Activated CD4-positive, alpha-beta memory T cell treated with anti-CD3 and anti-CD28 coated beads for 36 hours (primary cell): ENCODE data around the gene SMCHD1. TPM values are rescaled to one million over a fixed set of nuclear protein-coding genes. Genes with fewer than 3 reads are reported as not detected.

Experiments used
- CTCF ChIA-PET: fragments of 350-600 bp; sonication (Branson Sonifier 250); formaldehyde crosslinking; loops from one replicate; lab custom pipeline; 2021; ENCODE audit warnings: antibody characterized with exemption, inconsistent platforms; lab: Charles Lee
- POLR2A ChIA-PET: fragments of 350-600 bp; sonication (Branson Sonifier 250); formaldehyde crosslinking; loops from one replicate; lab custom pipeline; 2021; ENCODE audit warnings: antibody characterized with exemption; lab: Charles Lee
- DNase-seq: peaks from one replicate; pipeline ENCODE4 v3.0.0-alpha.2; 2020
- H3K27ac Mint-ChIP-seq: one replicate; pipeline ENCODE4 v1.8.0; 2021; ENCODE audit warnings: mixed read lengths
- H3K27me3 Mint-ChIP-seq: one replicate; pipeline ENCODE4 v1.8.0; 2021; ENCODE audit warnings: mixed read lengths
- H3K36me3 Mint-ChIP-seq: one replicate; pipeline ENCODE4 v1.8.0; 2021; ENCODE audit warnings: mixed read lengths
- H3K4me1 Mint-ChIP-seq: one replicate; pipeline ENCODE4 v1.8.0; 2021; ENCODE audit warnings: low read depth, mixed read lengths
- H3K4me3 Mint-ChIP-seq: one replicate; pipeline ENCODE4 v1.8.0; 2021; ENCODE audit warnings: mild to moderate bottlenecking, mixed read lengths
- H3K9me3 Mint-ChIP-seq: one replicate; pipeline ENCODE4 v1.8.0; 2021; ENCODE audit warnings: mixed read lengths
- intact Hi-C: fragments of 100-400 bp; cut with micrococcal nuclease; formaldehyde crosslinking; loops from one replicate; pipeline ENCODE4 v1.15.1; 2023
- total RNA-seq, 2 experiments: library from RNA; stranded (reverse); gene quantifications; one replicate each; pipeline ENCODE4 v1.2.3, GENCODE V29; 2021

SMCHD1 gene
- 10 to 100 TPM; 86.0 to 94.5 TPM for total RNA-seq

GRCh38 chr18:2655178-2655953 is at the start of gene SMCHD1:
Gene SMCHD1 (plus strand): TSS chr18:2655726. CDS start chr18:2656076, 350 bp downstream.
- peak; percentile 94 for DNase-seq
- Mint-ChIP-seq H3K27me3 (no peaks in the 10 kb centered on the region), H3K4me1 (peaks cover 29% of the 10 kb centered on the region), H3K27ac (peak within 1 kb of the TSS; percentile 97), H3K36me3 (peaks cover 22% of the 10 kb centered on the region), H3K4me3 (peak within 1 kb of the TSS; percentile 91), H3K9me3 (no peaks in the 10 kb centered on the region)
- ChIA-PET CTCF (interaction anchor here (0.6 to 1.7 kb wide), 4 partner anchors 13 to 85 kb away, joined by 3 to 5 read pairs (median 4); no protein-coding TSS in a partner anchor), POLR2A (interaction anchor here (0.6 to 4.0 kb wide), 17 partner anchors 9 to 328 kb away, joined by 3 to 18 read pairs (median 5); partner anchors contain the start of genes METTL4 and NDC80)
- intact Hi-C loops, result loop anchor here (1.0 to 10.0 kb wide), 11 partner anchors 19 to 1843 kb away; partner anchors contain the start of genes MYL12A, TGIF1 and YES1

DNA sequence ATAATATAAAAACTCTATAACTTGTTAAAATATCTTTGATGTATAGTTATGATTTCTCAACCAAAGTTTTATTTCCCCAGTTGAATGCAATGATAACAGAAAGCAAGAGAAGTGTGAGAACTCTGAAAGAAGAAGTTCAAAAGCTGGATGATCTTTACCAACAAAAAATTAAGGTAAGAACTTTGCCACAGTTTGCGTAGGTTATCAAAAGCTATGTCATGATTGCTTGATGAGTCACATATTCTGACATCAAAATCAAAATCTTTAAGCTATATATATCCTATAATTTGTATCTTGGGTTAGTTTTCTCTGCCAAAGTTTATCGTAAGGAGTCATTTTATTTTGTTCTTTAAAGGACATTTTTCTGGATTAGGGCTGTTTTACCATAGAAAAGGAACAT is 49.2 kb upstream of the SMCHD1 start:
- Mint-ChIP-seq H3K4me1 (peaks cover 40% of the 10 kb centered on the region), H3K4me3 (peak overlapping the region; percentile 33), H3K9me3 (no peaks in the 10 kb centered on the region), H3K27me3 (no peaks in the 10 kb centered on the region), H3K27ac (peak overlapping the region; percentile 82), H3K36me3 (peaks cover 47% of the 10 kb centered on the region)
- ChIA-PET CTCF (interaction anchor here (1.4 kb wide), 1 partner anchor 49 kb away, joined by 5 read pairs; the partner anchor contains the start of gene SMCHD1), POLR2A (interaction anchor here (1.5 kb wide), 1 partner anchor 49 kb away, joined by 5 read pairs; the partner anchor contains the start of gene SMCHD1)
- intact Hi-C loops, result loop anchor here (1.0 kb wide), 1 partner anchor 49 kb away; the partner anchor contains the start of gene SMCHD1
- DNase-seq, result no peak

DNA sequence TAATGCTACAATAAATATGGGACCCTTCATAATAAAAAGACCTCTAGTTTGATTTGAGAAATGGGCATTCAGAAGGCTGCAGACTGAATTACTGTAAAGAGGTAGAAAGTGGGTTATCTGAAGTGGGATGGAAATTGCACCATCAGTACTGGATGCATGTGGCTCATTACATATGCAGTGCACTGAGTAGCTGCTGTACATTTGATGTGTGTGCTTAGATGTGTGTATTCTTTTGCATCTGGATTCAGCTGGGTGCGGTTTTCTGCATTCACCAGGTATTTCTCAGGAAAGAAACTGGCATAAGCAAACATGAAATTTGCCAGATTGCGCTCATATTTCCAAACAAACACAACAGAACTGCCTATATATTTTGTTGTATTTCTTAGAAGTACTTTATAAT is 45.9 kb upstream of the SMCHD1 start:
- Mint-ChIP-seq H3K36me3 (peaks cover 54% of the 10 kb centered on the region), H3K4me3 (no peak overlapping the region), H3K27me3 (no peaks in the 10 kb centered on the region), H3K4me1 (peaks cover 25% of the 10 kb centered on the region), H3K27ac (no peak overlapping the region), H3K9me3 (peaks cover under 1% of the 10 kb centered on the region)
- intact Hi-C loops, result no loop called here
- CTCF ChIA-PET, result no interaction called here
- POLR2A ChIA-PET, result interaction anchor here (0.6 kb wide), 1 partner anchor 92 kb away, joined by 5 read pairs; no protein-coding TSS in a partner anchor
- DNase-seq, result no peak

GRCh38 chr18:2610549-2610948 is 45.0 kb upstream of the SMCHD1 start:
- no peak overlapping the region for H3K27ac Mint-ChIP-seq
- H3K4me1 Mint-ChIP-seq, result peaks cover 16% of the 10 kb centered on the region
- peaks cover 2% of the 10 kb centered on the region for H3K9me3 Mint-ChIP-seq
- no peak for DNase-seq
- CTCF ChIA-PET, result interaction anchor here (1.3 kb wide), 1 partner anchor 17 kb away, joined by 3 read pairs; no protein-coding TSS in a partner anchor
- POLR2A ChIA-PET, result no interaction called here
- H3K27me3 Mint-ChIP-seq, result no peaks in the 10 kb centered on the region
- intact Hi-C loops, result no loop called here
- H3K4me3 Mint-ChIP-seq, result no peak overlapping the region
- H3K36me3 Mint-ChIP-seq, result peaks cover 62% of the 10 kb centered on the region

- no peaks in the 10 kb centered on the region for H3K27me3 Mint-ChIP-seq
- no peak for DNase-seq
- H3K4me3 Mint-ChIP-seq, result no peak overlapping the region
- intact Hi-C loops, result no loop called here
- H3K4me1 Mint-ChIP-seq, result peaks cover 3% of the 10 kb centered on the region
- H3K36me3 Mint-ChIP-seq, result peaks cover 59% of the 10 kb centered on the region
- CTCF ChIA-PET, result no interaction called here
- no peak overlapping the region for H3K27ac Mint-ChIP-seq
- POLR2A ChIA-PET, result no interaction called here
- H3K9me3 Mint-ChIP-seq, result peaks cover 2% of the 10 kb centered on the region
These were observed 42.5 kb upstream of the SMCHD1 start for GRCh38 chr18:2612996-2613395.

DNA sequence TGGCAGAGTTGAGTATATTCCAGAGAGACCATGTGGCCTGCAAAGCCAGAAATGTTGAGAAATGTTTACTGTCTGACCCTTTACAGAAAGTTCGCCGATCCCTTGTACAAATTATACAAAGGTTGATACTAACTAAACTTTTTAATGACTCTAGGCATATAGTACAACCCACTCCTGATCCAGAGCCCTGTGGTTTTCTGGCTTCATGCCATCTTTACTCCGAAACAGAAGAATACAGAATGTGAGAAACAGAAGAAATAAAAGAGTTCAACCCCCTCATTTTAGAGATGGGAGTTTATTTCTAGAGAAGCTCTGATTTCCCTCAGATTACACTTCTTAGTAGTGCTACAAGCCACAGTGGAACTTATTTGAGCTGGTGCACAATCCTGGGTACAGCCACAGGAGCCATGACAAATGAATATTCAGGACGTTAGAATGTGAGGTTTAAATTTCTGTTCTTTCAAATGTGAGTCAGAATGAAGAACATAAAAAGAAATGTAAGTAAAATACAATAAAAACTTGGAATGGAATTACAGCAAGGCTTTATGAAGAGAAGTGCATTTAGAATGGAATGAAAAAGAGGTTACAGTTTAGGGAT is 38.0 kb upstream of the SMCHD1 start:
- H3K4me3 Mint-ChIP-seq, result no peak overlapping the region
- no peaks in the 10 kb centered on the region for H3K4me1 Mint-ChIP-seq
- DNase-seq, result no peak
- peaks cover 31% of the 10 kb centered on the region for H3K36me3 Mint-ChIP-seq
- intact Hi-C loops, result no loop called here
- ChIA-PET CTCF (no interaction called here), POLR2A (no interaction called here)
- H3K27me3 Mint-ChIP-seq, result no peaks in the 10 kb centered on the region
- H3K9me3 Mint-ChIP-seq, result peaks cover 2% of the 10 kb centered on the region
- H3K27ac Mint-ChIP-seq, result no peak overlapping the region

DNA sequence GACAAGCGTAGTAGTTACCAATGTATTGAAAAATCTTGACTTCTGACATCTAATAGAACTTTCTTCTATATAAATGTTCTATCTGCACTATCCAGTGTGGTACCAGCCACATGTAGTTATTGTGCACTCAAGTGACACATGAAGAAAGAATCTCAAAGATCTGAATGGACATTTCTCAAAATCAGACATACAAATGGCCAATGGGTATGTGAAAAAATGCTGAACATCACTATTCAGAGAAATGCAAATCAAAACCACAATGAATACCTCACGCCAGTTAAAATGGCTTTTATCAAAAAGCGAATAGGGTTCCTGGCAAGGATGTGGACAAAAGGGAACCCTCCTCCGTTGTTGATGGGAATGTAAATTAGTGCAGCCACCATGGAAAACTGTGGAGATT is 37.5 kb upstream of the SMCHD1 start:
- H3K27me3 Mint-ChIP-seq, result no peaks in the 10 kb centered on the region
- CTCF ChIA-PET, result no interaction called here
- H3K4me3 Mint-ChIP-seq, result no peak overlapping the region
- no peak for DNase-seq
- intact Hi-C loops, result no loop called here
- no peak overlapping the region for H3K27ac Mint-ChIP-seq
- POLR2A ChIA-PET, result no interaction called here
- H3K36me3 Mint-ChIP-seq, result peaks cover 27% of the 10 kb centered on the region
- no peaks in the 10 kb centered on the region for H3K4me1 Mint-ChIP-seq
- H3K9me3 Mint-ChIP-seq, result peaks cover 2% of the 10 kb centered on the region

- intact Hi-C loops, result no loop called here
- no peak for DNase-seq
- H3K36me3 Mint-ChIP-seq, result no peaks in the 10 kb centered on the region
- no peaks in the 10 kb centered on the region for H3K27me3 Mint-ChIP-seq
- no peak overlapping the region for H3K4me3 Mint-ChIP-seq
- H3K9me3 Mint-ChIP-seq, result no peaks in the 10 kb centered on the region
- ChIA-PET CTCF (no interaction called here), POLR2A (no interaction called here)
- H3K27ac Mint-ChIP-seq, result no peak overlapping the region
- H3K4me1 Mint-ChIP-seq, result peaks cover 15% of the 10 kb centered on the region
These were observed 30.3 kb upstream of the SMCHD1 start for GRCh38 chr18:2625217-2625616.

- H3K4me3 Mint-ChIP-seq, result no peak overlapping the region
- no peaks in the 10 kb centered on the region for H3K27me3 Mint-ChIP-seq
- H3K27ac Mint-ChIP-seq, result peak overlapping the region; percentile 42
- H3K9me3 Mint-ChIP-seq, result no peaks in the 10 kb centered on the region
- H3K36me3 Mint-ChIP-seq, result peaks cover 2% of the 10 kb centered on the region
- intact Hi-C loops, result loop anchor here (1.0 kb wide), 4 partner anchors 8 to 57 kb away; partner anchors contain the start of genes METTL4 and NDC80
- peak; percentile 50 for DNase-seq
- H3K4me1 Mint-ChIP-seq, result peaks cover 24% of the 10 kb centered on the region
- ChIA-PET POLR2A (interaction anchor here (0.6 to 1.8 kb wide), 6 partner anchors 8 to 28 kb away, joined by 3 to 10 read pairs (median 4); partner anchors contain the start of gene SMCHD1), CTCF (interaction anchor here (1.0 kb wide), 2 partner anchors 14 to 17 kb away, joined by 3 to 4 read pairs; no protein-coding TSS in a partner anchor)
These were observed 27.7 kb upstream of the SMCHD1 start for GRCh38 chr18:2627821-2628276.

DNA sequence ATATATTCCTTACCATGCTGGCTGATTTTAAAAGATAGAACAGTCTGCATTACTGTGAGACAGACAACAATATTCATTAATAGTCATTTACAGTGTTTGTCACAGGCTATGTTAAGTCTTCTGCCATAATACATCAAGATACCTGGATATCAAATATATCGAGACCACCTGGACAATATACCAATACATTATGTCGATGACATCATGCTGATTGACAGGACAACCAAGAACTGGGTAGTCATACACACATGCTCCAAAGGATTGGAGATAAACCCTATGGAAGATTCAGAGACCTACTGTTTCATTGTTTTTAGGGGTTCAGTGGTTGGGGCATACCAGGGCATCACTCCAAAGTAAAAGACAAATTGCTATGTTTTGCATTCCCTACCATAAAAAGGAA is 26.5 kb upstream of the SMCHD1 start:
- Mint-ChIP-seq H3K36me3 (peaks cover 2% of the 10 kb centered on the region), H3K27me3 (no peaks in the 10 kb centered on the region), H3K4me3 (no peak overlapping the region), H3K4me1 (peaks cover 32% of the 10 kb centered on the region), H3K27ac (no peak overlapping the region), H3K9me3 (peaks cover 3% of the 10 kb centered on the region)
- no peak for DNase-seq
- ChIA-PET CTCF (no interaction called here), POLR2A (no interaction called here)
- intact Hi-C loops, result no loop called here

- Mint-ChIP-seq H3K27me3 (no peaks in the 10 kb centered on the region), H3K27ac (peak overlapping the region; percentile 24), H3K4me3 (no peak overlapping the region), H3K9me3 (peaks cover 11% of the 10 kb centered on the region), H3K36me3 (peaks cover 3% of the 10 kb centered on the region), H3K4me1 (peaks cover 79% of the 10 kb centered on the region)
- ChIA-PET CTCF (interaction anchor here (1.6 to 1.9 kb wide), 2 partner anchors 16 to 64 kb away, joined by 5 to 9 read pairs; partner anchors contain the start of genes METTL4 and NDC80), POLR2A (interaction anchor here (1.6 kb wide), 1 partner anchor 20 kb away, joined by 9 read pairs; the partner anchor contains the start of gene SMCHD1)
- no peak for DNase-seq
- intact Hi-C loops, result loop anchor here (5.0 kb wide), 2 partner anchors 427 to 1823 kb away; partner anchors contain the start of gene YES1
These were observed 19.9 kb upstream of the SMCHD1 start for GRCh38 chr18:2635586-2635985.
